ENCODE data around the gene ZNF311. TPM values are rescaled to one million over a fixed set of nuclear protein-coding genes. Genes with fewer than 3 reads are reported as not detected.

The ZNF311 gene
- total RNA-seq (1 to 10 TPM; 1.7 to 1.8 TPM), polyA plus RNA-seq (ENCODE audit: insufficient read length in 6 of 6) (1 to 10 TPM; 5.9 to 8.0 (median 6.3) TPM)
- long read RNA-seq, donor 1, partial matches to known transcripts: 0 of 1 reads
- long read RNA-seq, donor 1, other reads (novel, unspliced or antisense): 0 of 1 reads
- long read RNA-seq, donor 2: 0 reads
- long read RNA-seq, donor 3: 0 reads
- long read RNA-seq, donor 4, partial matches to known transcripts: 0 of 1 reads
- long read RNA-seq, donor 4, other reads (novel, unspliced or antisense): 1 of 1 reads
- long read RNA-seq, donor 5: 0 reads
- long read RNA-seq, donor 6: 0 reads
- long read RNA-seq, donor 7, partial matches to known transcripts: 0 of 2 reads
- long read RNA-seq, donor 7, other reads (novel, unspliced or antisense): 0 of 2 reads
- long read RNA-seq, donor 8: 0 reads
- long read RNA-seq, donor 9: 0 reads
- long read RNA-seq, donor 10, partial matches to known transcripts: 0 of 1 reads
- long read RNA-seq, donor 10, other reads (novel, unspliced or antisense): 1 of 1 reads
- long read RNA-seq, donor 11: 0 reads
- long read RNA-seq, donor 12: 0 reads

GRCh38 chr6:29005183-29005885, at the start of gene ZNF311:
Gene ZNF311, minus strand, starts transcription at chr6:29005315. Its CDS starts 1,361 bp downstream, at chr6:29003954.
- no peaks in the 10 kb centered on the region for H3K36me3 ChIP-seq
- peak within 1 kb of the TSS; percentile 5 to 27 for H3K27ac ChIP-seq
- no peak for TF ChIP-seq CTCF (IDR thresholded peaks at IDR 0.05)
- intact Hi-C loops (cut with DNase I): no loop called here
- DNase-seq (peak in 3 of 4 donors; percentile 62 to 83 (median 72)), ATAC-seq (peak; percentile 99)
- H3K4me3 ChIP-seq: peak within 1 kb of the TSS; percentile 36 to 51
- peaks cover 7 to 23% of the 10 kb centered on the region in 2 donors for H3K27me3 ChIP-seq
- peaks cover 0 to 4% of the 10 kb centered on the region in 2 donors for H3K4me1 ChIP-seq
- H3K9me3 ChIP-seq: no peaks in the 10 kb centered on the region

- no peaks in the 10 kb centered on the region for H3K4me1 ChIP-seq
- no peak overlapping the region for H3K4me3 ChIP-seq
- H3K9me3 ChIP-seq: no peaks in the 10 kb centered on the region
- H3K27ac ChIP-seq: no peak overlapping the region
- DNase-seq (no peak), ATAC-seq (no peak)
- TF ChIP-seq CTCF (IDR thresholded peaks at IDR 0.05): no peak
- no peaks in the 10 kb centered on the region for H3K36me3 ChIP-seq
- no peaks in the 10 kb centered on the region for H3K27me3 ChIP-seq
- intact Hi-C loops (cut with DNase I): no loop called here
Measured at GRCh38 chr6:29051680-29052079, 46.6 kb upstream of the ZNF311 start.

- no peaks in the 10 kb centered on the region for H3K9me3 ChIP-seq
- DNase-seq (no peak), ATAC-seq (no peak)
- H3K27me3 ChIP-seq: peaks cover 0 to 32% of the 10 kb centered on the region in 2 donors
- no peaks in the 10 kb centered on the region for H3K36me3 ChIP-seq
- H3K4me3 ChIP-seq: no peak within 1 kb of the TSS
- intact Hi-C loops (cut with DNase I): no loop called here
- TF ChIP-seq CTCF (IDR thresholded peaks at IDR 0.05): no peak
- H3K4me1 ChIP-seq: no peaks in the 10 kb centered on the region
- no peak within 1 kb of the TSS for H3K27ac ChIP-seq
Measured at GRCh38 chr6:29045075-29045474, 40.0 kb upstream of the ZNF311 start, which contains the start of gene OR2W1. Gene OR2W1, minus strand, starts transcription at chr6:29045175. Its CDS starts 0 bp downstream, at chr6:29045175.

GRCh38 chr6:29035951-29036350, 30.8 kb upstream of the ZNF311 start:
- Histone ChIP-seq H3K27ac (no peak overlapping the region), H3K9me3 (no peaks in the 10 kb centered on the region), H3K4me3 (no peak overlapping the region), H3K36me3 (no peaks in the 10 kb centered on the region), H3K27me3 (peaks cover 0 to 7% of the 10 kb centered on the region in 2 donors), H3K4me1 (no peaks in the 10 kb centered on the region)
- no peak for TF ChIP-seq CTCF (IDR thresholded peaks at IDR 0.05)
- ATAC-seq (no peak), DNase-seq (peak in 1 of 4 donors; percentile 68)
- intact Hi-C loops (cut with DNase I): no loop called here

GRCh38 chr6:29028821-29029220, 23.7 kb upstream of the ZNF311 start:
- intact Hi-C loops (cut with DNase I): no loop called here
- Histone ChIP-seq H3K4me1 (no peaks in the 10 kb centered on the region), H3K27ac (no peak overlapping the region), H3K36me3 (no peaks in the 10 kb centered on the region), H3K4me3 (no peak overlapping the region), H3K27me3 (peaks cover 7 to 53% of the 10 kb centered on the region in 2 donors), H3K9me3 (no peaks in the 10 kb centered on the region)
- DNase-seq (no peak), ATAC-seq (no peak)
- TF ChIP-seq CTCF (IDR thresholded peaks at IDR 0.05): no peak

Data from left lung (tissue), 14 donors.